ENCODE results near the gene MLH3. TPM values are rescaled to one million over a fixed set of nuclear protein-coding genes. Genes with fewer than 3 reads are reported as not detected.

MLH3 gene
- polyA plus RNA-seq, 1 donor from 2014 or later, result 8.4 TPM

GRCh38 chr14:74980398-74980730 lies 70.9 kb downstream of the MLH3 start:
- Mint-ChIP-seq H3K9me3 (no peaks in the 10 kb centered on the region), H3K4me1 (peaks cover 0 to 2% (median 0%) of the 10 kb centered on the region in 3 donors), H3K36me3 (no peaks in the 10 kb centered on the region), H3K27ac (no peak overlapping the region), H3K27me3 (no peaks in the 10 kb centered on the region), H3K4me3 (no peak overlapping the region)

DNA sequence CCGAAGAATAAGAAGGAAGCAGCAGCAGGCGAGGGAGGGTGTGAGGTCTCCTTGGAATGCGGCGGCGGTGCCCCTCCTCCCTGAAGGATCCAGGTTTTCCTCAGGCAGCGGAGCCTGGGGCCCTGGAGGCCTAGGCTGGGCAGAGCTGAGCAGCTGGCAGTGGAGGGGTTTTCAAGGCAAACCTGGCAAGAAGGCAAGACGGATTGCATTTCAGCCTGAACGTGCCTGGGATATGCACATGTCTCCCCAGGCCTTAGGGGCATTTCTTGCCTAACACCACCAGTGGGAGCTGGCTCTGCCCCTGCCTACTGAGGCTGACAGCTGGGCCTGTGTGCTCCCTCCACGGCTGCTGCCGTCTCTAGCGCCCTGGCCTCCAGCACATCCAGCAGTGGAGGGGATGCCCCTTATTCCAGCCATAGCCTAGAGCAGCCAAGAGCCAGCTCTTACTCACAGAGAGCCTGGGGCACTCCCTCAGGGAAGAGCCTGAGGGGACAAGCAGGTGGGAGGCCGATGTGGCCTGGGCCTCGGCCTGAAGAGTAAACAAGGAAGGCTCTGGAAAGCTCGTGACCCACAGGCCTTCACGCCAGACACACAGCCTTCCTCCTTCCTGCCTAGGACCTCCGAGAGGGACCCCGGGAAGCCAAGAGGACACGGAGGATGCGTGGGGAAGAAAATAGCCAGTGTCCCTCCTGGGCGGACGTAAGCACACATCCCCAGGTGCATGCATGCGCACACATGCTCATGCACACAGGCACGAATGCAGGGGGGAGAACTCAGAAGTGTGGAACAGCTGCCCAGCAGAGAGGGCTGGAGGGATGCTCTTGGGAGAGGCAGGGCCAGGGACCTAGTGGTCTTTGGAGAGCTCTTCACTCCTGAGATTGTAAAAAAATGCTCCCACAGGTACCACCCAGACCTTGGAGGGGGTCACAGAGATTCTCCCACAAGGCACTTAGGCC lies 71.5 kb downstream of the MLH3 start:
- Mint-ChIP-seq H3K27ac (no peak overlapping the region), H3K27me3 (no peaks in the 10 kb centered on the region), H3K4me1 (peaks cover 0 to 2% (median 0%) of the 10 kb centered on the region in 3 donors), H3K4me3 (no peak overlapping the region), H3K9me3 (no peaks in the 10 kb centered on the region), H3K36me3 (no peaks in the 10 kb centered on the region)

- Mint-ChIP-seq H3K9me3 (no peaks in the 10 kb centered on the region), H3K27me3 (no peaks in the 10 kb centered on the region), H3K4me3 (no peak overlapping the region), H3K27ac (no peak overlapping the region), H3K4me1 (peaks cover 0 to 2% (median 0%) of the 10 kb centered on the region in 3 donors), H3K36me3 (no peaks in the 10 kb centered on the region)
Observed at GRCh38 chr14:74979029-74979428, 72.2 kb downstream of the MLH3 start.

DNA sequence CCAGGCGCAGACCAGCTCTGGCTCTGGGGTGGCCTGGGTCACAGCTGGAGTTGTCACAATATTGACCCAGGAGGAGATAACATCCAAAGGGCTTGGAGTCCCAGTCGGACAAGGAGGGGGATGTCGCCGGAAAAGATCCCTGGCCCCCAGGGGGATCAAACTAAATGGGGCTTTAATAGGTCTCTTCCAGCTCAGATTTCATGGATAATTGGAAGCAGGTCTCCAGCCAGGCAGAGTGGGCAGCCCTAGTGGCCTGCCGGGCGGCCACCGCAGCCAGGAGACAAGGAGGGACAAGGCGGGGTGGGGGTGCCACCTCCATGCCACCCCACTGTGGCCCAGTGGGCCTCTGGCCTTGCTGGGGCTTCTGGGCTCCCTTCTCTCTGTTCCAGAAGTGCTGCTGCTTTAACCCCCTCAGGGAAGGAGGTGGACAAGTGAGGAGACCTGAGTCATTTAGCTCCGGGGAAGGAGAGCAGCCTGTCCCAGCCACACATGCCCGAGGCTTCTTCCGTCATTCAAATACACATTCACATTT lies 72.8 kb downstream of the MLH3 start:
- Mint-ChIP-seq H3K27me3 (no peaks in the 10 kb centered on the region), H3K36me3 (no peaks in the 10 kb centered on the region), H3K4me3 (no peak overlapping the region), H3K27ac (no peak overlapping the region), H3K9me3 (no peaks in the 10 kb centered on the region), H3K4me1 (peaks cover 0 to 2% (median 2%) of the 10 kb centered on the region in 3 donors)

DNA sequence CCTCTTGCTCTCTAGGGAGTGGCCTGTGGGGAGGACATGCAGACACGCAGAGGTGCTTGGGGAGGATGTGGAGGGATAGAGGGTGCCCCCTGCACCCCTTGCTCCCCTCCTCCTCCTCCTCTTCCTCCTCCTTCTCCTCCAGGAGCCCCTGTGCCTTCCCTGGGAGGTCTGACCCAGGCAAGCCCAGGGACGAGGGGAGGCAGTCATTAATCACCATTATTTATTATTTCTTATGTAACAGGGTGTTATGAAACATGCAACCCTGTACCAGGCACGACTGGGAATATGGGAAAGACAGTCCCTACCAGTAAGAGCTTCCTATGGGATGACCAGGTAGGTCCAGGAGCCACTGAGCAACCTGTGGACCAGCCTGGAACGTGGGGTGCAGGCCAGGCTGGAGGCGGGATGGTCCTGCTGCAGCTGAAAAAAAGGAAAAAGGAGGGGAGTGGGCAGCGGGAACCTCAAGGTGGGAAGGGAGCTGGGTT lies 73.3 kb downstream of the MLH3 start:
- Mint-ChIP-seq H3K4me3 (no peak overlapping the region), H3K27ac (no peak overlapping the region), H3K9me3 (no peaks in the 10 kb centered on the region), H3K36me3 (no peaks in the 10 kb centered on the region), H3K27me3 (no peaks in the 10 kb centered on the region), H3K4me1 (peaks cover 0 to 2% (median 2%) of the 10 kb centered on the region in 3 donors)

GRCh38 chr14:74977164-74977900 lies 73.9 kb downstream of the MLH3 start:
- no peaks in the 10 kb centered on the region for H3K27me3 Mint-ChIP-seq
- no peak overlapping the region for H3K4me3 Mint-ChIP-seq
- no peaks in the 10 kb centered on the region for H3K9me3 Mint-ChIP-seq
- H3K36me3 Mint-ChIP-seq, result no peaks in the 10 kb centered on the region
- peaks cover 2 to 4% (median 3%) of the 10 kb centered on the region in 3 donors for H3K4me1 Mint-ChIP-seq
- no peak overlapping the region for H3K27ac Mint-ChIP-seq

DNA sequence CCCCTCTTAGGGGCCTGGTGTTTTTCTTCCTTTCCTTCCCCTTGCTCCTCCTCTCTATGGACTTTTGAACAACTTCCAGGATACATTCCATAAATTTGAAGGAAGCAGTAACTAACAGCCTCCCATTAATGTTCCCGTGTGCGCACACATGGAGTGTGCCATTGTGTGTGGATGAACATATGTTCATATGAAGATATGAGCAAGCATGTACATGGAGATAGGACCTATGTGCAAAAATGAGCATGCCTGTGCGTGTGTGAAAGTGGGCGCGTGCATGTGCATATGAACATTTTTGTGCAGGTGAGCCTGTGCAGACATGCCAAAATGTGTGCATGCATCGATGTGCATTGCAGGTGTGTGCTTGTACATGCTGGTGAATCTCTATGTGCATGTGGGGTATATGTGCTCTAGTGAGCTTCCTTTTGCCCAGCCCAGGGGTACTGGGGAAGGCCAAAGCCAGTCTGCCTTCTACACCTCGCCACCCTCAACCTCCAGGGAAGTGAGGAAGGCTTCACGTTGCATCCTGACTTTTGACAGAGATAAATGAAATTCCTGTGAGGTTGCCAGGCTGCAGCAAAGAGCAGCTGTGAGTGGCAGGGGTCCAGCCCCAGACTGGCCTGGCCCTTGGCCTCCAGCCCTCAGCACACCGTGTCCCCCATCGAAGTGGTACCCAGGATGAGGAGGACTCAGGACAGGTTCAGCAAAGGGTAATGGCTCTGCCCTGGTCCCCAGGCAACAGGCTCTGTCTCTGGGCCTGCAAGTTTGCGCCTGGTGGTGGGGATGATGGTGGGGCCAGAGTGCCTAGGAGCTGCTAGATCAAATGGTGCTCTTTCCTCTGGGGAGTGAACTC lies 74.8 kb downstream of the MLH3 start:
- Mint-ChIP-seq H3K4me1 (peaks cover 2 to 4% (median 3%) of the 10 kb centered on the region in 3 donors), H3K4me3 (no peak overlapping the region), H3K36me3 (no peaks in the 10 kb centered on the region), H3K27ac (no peak overlapping the region), H3K9me3 (no peaks in the 10 kb centered on the region), H3K27me3 (no peaks in the 10 kb centered on the region)

GRCh38 chr14:74975059-74975810 lies 76.0 kb downstream of the MLH3 start:
- Mint-ChIP-seq H3K36me3 (peaks cover 1% of the 10 kb centered on the region), H3K27me3 (peaks cover 1% of the 10 kb centered on the region), H3K27ac (no peak overlapping the region), H3K4me1 (peaks cover 2 to 4% (median 3%) of the 10 kb centered on the region in 3 donors), H3K9me3 (no peaks in the 10 kb centered on the region), H3K4me3 (no peak overlapping the region)

DNA sequence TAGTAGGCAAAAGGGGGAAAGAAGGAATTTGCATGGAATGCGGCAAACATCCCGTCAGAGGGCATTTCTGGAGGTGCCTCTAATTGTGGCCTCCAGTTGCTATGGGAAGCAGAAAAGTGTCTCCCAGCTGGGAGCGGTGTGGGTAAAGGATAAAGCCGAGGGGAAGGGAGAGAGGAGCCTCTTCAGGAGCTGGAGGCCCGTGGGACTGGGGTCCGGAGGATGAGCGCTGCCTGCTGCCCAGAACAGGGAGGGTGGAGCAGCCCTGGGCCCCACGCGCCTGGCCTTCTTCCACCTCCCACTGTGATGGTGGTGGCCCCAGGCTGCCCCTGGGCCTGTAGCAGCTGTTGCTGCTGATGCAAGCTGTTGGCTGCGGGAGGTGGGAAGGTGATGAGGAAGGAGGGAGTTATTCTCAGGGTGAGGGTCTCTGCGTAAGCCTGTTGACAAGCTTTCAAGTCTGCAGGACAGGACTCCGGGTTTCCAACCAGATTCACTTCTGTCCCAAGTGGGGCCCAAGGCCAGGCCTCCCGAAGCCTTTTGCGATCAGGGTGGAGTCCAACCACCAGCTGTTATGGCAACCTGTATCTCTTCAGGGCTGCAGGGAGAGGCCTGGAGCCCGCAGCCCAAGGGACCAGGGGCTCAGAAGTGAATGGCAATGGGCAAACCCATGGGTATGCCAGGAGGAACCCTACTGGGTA lies 76.8 kb downstream of the MLH3 start:
- Mint-ChIP-seq H3K36me3 (peaks cover 1% of the 10 kb centered on the region), H3K27me3 (peaks cover 1% of the 10 kb centered on the region), H3K9me3 (no peaks in the 10 kb centered on the region), H3K4me1 (peaks cover 2 to 4% (median 3%) of the 10 kb centered on the region in 3 donors), H3K27ac (peak overlapping the region in 1 of 3 donors; percentile 53), H3K4me3 (no peak overlapping the region)

- Mint-ChIP-seq H3K36me3 (peaks cover 1% of the 10 kb centered on the region), H3K9me3 (no peaks in the 10 kb centered on the region), H3K27ac (peak overlapping the region in 1 of 3 donors; percentile 53)
Observed at GRCh38 chr14:74973905-74974363, 77.3 kb downstream of the MLH3 start.

DNA sequence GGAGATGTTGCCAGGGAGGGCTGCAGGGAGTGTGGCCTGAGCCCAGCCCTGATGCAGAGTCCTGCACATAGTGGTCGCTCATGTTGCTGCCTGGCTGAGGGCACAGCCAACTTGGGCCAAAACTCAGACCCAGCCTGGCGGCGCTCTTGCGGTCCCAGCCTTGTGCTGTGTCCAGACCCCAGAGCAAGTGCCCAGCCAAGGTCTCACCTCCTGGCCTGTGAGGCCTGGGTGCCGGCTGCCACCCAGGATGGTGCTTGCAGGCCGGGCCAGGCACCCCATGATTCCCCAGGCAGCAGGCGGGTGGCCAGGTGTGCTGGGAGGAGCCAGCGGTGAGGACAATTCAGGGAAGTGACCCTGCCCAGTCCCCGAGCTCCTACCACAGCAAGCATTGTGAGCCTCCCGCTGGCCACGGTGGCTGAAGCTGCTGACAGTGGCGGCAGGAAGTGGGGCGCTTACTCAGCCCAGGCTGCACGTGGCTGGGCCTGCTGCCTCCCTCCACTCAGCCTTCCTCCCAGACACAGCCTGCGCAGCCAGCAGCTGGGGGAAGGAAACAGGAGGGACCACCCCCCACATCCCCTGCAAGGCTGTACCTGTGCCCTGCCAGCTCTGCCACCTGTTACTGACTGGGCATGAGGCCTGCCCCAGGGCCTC lies 78.1 kb downstream of the MLH3 start:
- peaks cover 2 to 4% (median 3%) of the 10 kb centered on the region in 3 donors for H3K4me1 Mint-ChIP-seq
- H3K27ac Mint-ChIP-seq, result no peak overlapping the region
- no peak overlapping the region for H3K4me3 Mint-ChIP-seq

More at GRCh38 chr14:74973905-74974363, 77.3 kb downstream of the MLH3 start:
- Mint-ChIP-seq H3K27me3 (peaks cover 1% of the 10 kb centered on the region), H3K4me1 (peaks cover 2 to 4% (median 3%) of the 10 kb centered on the region in 3 donors), H3K4me3 (no peak overlapping the region)

GRCh38 chr14:74968811-74969210 lies 82.5 kb downstream of the MLH3 start:
- H3K4me3 Mint-ChIP-seq, result no peak overlapping the region
- peaks cover 1% of the 10 kb centered on the region for H3K36me3 Mint-ChIP-seq
- no peaks in the 10 kb centered on the region for H3K9me3 Mint-ChIP-seq
- H3K27ac Mint-ChIP-seq, result no peak overlapping the region
- H3K27me3 Mint-ChIP-seq, result peaks cover 1% of the 10 kb centered on the region
- H3K4me1 Mint-ChIP-seq, result peaks cover 2 to 6% (median 4%) of the 10 kb centered on the region in 3 donors

More for the DNA sequence above, 78.1 kb downstream of the MLH3 start:
- peaks cover 1% of the 10 kb centered on the region for H3K36me3 Mint-ChIP-seq
- H3K9me3 Mint-ChIP-seq, result no peaks in the 10 kb centered on the region
- H3K27me3 Mint-ChIP-seq, result peaks cover 1% of the 10 kb centered on the region
